NCI-H69 (cell line): Measurements from ENCODE around the gene AUH.
"Not testable (repeated sequence)": the region's sequence is repeated elsewhere in the genome, so short reads cannot be mapped to it uniquely, and the experiment has no call there.

ENCODE experiments used
- DNase-seq: peaks from one replicate; lab custom pipeline; 2025; lab: John Stamatoyannopoulos, UW

AUH gene

GRCh38 chr9:91361291-91362050 lies at the start of gene AUH:
AUH (minus strand) TSS chr9:91361918; CDS start chr9:91361889, 29 bp downstream.
- peak; percentile 92 for DNase-seq

- DNase-seq = no peak
Measured at GRCh38 chr9:91411096-91411771, 49.5 kb upstream of the AUH start.

- DNase-seq = no peak
Measured at GRCh38 chr9:91410161-91410560, 48.4 kb upstream of the AUH start.

- DNase-seq = no peak
Measured at GRCh38 chr9:91408475-91408874, 46.8 kb upstream of the AUH start.

- no peak for DNase-seq
Measured at GRCh38 chr9:91407580-91408318, 46.0 kb upstream of the AUH start.

GRCh38 chr9:91405343-91406077 lies 43.8 kb upstream of the AUH start:
- DNase-seq = no peak

GRCh38 chr9:91403665-91404543 lies 42.2 kb upstream of the AUH start:
- DNase-seq = no peak

- DNase-seq = no peak
Measured at GRCh38 chr9:91398926-91399325, 37.2 kb upstream of the AUH start.

- DNase-seq = no peak
Measured at GRCh38 chr9:91395553-91396471, 34.1 kb upstream of the AUH start.

GRCh38 chr9:91395106-91395552 lies 33.4 kb upstream of the AUH start:
- DNase-seq = no peak

- DNase-seq = no peak
Measured at GRCh38 chr9:91393826-91394225, 32.1 kb upstream of the AUH start.

- DNase-seq = no peak
Measured at GRCh38 chr9:91392435-91392834, 30.7 kb upstream of the AUH start.

- DNase-seq = no peak
Measured at GRCh38 chr9:91391818-91392217, 30.1 kb upstream of the AUH start.

GRCh38 chr9:91391412-91391811 lies 29.7 kb upstream of the AUH start:
- no peak for DNase-seq

GRCh38 chr9:91389686-91390085 lies 28.0 kb upstream of the AUH start:
- DNase-seq = not testable (repeated sequence)

GRCh38 chr9:91386765-91387164 lies 25.0 kb upstream of the AUH start:
- DNase-seq = no peak

- DNase-seq = no peak
Measured at GRCh38 chr9:91384954-91385353, 23.2 kb upstream of the AUH start.

GRCh38 chr9:91383577-91383976 lies 21.9 kb upstream of the AUH start:
- no peak for DNase-seq

GRCh38 chr9:91382298-91382697 lies 20.6 kb upstream of the AUH start:
- no peak for DNase-seq

GRCh38 chr9:91379426-91379825 lies 17.7 kb upstream of the AUH start:
- DNase-seq = no peak
